ENCODE results near the gene CTBP2. TPM values are rescaled to one million over a fixed set of nuclear protein-coding genes. Genes with fewer than 3 reads are reported as not detected.

The CTBP2 gene
- 58.2 TPM for total RNA-seq

DNA sequence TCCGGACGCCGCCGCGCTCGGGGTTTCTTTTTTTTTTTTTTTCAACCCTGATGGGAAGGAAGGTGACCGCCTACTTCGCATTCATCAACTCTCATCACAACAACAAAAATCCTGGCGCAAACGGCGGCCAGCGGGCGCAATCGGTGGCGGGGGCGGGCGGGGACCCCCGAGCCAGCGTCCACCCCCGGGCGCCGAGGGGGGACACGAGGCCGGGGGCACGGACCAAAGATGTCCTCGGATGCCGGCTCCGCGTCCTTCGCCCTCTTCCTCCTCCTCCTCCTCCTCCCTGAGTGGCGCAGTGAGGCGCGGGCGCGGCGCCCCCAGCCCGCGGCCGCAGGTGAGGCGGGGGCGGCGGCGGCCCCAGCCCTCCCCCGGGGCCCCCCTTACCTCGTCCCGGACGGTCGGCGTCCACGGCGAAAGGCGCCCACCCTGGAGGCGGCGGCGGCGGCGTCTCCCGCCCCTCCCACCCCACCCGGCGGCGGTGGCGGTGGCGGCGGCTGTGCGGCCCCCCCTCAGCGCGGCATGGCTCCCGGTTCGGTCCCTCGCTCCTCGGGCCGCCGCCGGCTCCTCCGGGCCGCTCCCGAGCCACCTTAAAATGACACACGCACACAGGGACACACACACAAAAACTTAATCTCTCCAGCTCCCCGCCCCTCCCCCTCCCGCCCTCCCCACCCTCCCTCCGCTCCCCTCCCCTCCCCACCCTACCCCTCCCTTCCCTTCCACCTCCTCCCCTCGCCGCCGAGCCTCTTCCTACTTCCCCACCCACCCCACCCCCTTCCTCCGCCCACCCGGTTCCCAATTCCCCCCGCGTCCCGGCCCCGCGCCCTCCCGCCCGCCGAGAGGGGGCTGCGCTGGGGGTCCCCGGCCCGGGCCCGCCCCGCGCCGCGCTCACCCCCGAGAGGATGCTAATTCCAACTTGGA is at the start of gene CTBP2:
CTBP2 (minus strand) TSS at position 632 of the 924 bp plus-strand sequence.
- peak; percentile 90 for DNase-seq

DNA sequence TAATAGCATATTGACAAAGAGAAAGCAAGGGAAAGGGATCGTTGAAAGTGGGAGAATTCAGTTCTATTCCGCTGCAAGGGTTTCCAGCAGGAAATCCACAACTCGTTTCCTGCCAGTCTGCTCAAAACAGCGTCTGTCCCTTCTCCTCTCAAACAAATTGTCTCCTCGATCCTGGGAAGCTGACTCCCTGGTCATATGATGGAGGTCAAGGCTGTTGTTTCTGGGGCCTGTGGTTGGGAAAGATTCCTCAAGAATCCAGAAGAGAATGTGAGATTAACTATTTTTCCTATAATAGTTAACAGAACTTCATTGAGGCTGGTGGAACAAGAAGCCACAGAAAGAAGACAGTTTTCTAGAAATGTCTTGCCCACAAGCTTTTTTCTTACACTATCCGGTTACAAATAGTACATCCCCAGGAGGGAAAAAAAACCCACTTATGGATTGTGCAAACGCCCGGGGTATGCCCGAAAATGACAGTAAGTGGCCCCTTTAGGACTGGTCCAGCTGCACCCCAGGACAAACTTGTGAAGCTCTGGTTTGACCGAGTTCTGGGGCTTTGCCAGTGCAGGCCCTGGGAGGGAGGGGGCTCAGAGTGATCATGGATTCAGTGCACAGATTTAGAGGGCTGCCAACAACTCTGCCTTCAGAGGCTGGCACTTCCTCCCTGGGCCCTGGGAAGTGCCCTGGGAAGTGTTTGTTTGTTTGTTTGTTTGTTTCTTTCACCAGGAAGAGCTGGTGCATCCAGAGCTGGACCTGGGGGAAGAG is 49.4 kb upstream of the CTBP2 start:
- peak; percentile 17 for DNase-seq

DNA sequence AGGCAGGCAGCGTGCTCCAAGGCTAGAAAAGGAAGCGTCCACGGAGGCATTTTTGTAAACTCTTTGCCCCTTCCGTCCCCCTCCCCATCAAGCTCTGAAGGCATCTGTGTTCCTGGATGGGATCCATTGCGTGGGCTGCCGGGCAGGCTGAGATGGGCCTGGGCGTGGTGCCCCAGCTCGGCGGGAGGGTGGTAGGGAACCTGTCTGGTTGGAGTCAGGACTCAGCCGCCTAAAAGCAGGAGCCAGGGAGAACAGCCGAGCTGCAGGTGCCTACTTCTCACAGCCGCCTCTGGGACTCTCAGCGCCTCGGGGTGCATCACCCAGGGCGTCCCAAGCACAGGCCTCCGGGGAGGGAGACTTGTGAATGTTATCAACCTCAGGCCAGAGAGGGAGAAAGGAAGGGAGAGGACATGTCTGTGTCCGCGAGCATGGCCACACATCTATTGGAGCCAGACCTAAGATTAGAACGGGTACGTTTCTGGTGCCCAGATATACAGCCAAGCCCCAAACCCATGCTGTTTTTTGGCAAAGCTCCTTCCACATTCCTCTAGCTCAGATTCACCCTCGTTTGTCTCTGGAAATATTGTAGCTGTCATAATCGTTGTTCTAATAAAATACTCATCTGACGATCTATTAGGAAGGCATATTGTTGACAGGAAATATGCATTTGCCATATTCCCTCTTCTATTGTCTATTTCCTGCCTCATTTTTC is 48.6 kb upstream of the CTBP2 start:
- no peak for DNase-seq

DNA sequence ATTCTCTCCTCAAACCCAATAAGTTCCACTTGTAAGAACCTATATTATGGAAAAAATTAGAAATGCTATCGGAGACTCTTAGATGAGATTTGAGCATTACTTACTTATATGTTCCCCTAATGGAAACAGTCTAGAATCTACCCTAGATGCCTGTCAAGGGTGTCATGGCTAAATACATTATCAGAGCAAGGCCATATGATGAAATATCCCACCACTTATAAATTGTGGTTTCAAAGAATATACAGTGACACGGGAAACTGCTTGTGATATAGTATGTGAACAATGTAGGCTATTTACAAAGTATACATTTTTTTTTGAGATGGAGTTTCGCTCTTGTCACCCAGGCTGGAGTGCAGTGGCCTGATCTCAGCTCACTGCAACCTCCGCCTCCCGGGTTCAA is 46.3 kb upstream of the CTBP2 start:
- no peak for DNase-seq

DNA sequence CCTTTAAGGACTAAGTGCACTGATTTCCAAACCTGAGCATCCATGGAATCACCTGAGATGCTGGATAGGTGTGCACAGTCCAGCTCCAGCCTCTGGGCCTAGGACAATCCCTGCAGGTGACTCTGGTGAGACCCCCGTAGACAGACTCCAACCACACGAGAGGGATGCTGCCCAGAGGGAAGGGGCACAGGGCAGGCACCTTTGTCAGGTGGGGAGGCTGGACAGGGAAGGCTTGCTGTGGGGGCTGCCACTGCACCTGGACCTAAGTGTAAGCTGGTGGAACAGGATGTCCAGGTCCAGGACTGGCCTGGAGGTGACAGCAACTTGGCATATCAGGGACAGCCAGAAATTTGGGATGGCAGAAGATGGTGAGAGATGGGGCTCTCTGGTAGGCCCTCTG is 45.1 kb upstream of the CTBP2 start:
- no peak for DNase-seq

DNA sequence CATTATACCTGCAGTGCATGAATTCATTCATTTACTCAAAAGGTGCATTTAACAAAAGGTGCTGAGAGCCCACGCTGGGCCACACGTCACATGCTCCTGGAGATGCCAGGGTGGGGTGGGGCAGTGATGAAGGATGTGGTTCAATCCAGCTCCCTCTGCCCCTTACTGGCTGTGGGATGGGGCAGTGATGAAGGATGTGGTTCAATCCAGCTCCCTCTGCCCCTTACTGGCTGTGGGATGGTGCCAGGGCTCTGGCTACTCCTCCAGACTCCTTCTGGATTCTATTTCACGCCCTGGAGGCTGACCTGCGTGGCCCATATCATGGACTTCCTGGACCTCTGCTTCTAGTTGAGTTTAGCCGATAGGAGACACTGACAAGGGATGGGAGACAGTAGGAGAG is 44.0 kb upstream of the CTBP2 start:
- DNase-seq: no peak

DNA sequence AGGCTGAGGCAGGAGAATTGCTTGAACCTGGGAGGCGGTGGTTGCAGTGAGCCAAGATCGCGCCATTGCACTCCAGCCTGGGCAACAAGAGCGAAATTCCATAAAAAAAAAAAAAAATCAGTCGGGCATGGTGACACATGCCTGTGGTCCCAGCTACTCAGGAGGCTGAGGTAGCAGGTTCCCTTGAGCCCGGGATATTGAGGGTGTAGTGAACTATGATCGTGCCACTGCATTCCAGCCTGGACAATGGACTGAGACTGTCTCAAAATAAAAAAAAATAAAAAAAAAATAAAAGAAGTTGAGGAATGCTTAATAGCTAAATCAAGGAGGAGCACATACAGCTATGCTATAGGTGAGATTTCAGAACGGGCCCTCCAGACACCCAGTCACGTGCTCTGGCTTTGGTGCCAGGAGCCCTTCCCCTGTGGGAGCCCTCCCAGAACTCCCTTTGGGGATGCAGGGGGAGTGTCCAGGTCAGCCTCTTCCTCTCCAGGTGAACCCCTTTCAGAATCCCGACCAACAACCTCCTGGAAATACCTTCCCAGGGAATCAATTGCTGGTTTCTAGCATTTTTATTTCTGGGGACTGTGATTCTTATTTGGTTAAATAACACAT is 42.9 kb upstream of the CTBP2 start:
- no peak for DNase-seq

DNA sequence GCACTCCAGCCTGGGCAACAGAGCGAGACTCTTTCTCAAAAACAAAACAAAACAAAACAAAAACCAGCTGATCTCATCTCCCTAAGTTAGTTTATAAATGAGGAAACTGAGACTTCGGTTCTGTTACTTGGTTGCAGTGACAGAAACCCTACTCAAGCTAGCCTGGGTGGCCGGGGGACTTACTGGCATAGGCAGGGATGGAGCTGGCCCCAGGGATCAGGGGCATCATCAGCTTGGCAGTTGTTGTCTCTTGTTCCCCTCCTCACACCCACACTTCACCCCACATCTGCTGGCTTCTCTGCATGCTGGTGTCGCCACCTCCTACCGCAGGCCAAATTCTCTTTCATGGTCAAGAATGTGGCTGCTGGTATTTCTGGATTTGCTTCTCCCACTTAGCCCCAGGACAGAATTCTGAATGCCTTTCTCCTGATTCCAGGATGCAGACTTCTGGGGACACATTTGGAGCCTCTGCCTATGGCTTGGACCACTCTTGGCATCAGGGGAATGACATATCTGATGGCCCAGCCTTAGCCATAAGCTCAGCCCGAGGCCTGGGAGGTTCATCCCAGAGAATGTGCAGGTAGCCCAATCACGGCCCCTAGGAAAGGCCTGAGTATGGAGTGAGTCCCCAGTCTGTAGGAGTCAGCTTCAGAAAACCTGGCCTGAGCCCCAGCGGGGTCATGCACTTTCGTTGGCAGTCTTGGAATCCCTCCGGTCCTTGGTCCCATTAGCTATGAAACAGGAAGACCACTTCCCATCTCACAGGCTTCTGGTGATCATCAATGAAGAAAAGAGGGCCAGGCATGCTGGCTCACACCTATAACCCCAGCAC is 41.6 kb upstream of the CTBP2 start:
- no peak for DNase-seq

DNA sequence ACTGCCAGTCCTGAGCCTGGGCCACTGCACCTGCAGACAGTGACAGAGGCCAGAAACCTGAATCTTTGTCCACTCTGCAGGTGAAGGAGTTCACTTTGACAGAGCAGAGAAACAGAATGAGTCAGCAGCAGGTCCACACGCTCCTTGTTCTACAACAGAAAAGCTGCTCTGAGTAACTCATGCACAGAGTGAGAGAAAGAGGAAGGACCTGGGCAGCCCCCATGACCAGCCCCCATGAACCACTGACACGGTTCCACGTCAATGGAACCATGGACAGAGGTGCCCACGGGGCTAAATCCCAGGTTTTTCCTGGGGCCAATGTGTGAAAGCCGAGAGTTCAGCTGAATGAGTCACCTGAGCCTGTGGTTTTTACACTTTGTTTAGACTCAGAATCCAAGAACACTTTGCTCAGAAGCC is 40.8 kb upstream of the CTBP2 start:
- DNase-seq: no peak

DNA sequence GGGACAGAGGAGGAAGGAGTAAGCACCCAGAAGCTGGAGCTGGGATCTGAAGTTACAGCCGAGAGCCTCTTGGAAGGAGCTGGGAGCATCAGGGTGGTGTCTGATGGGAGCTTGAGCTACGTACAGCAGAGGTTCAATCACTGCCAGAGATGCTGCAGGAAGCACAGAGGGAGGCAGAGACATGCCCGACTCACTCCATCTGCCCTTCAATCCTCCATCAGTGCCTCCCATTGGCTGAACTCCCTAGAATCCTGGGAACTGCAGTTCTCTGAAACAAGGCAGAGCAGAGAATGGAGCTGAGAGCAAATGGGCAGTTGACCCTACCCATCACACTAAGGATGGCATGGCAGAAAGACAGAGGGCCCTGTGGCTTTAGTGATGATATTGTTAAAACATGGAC is 40.0 kb upstream of the CTBP2 start:
- no peak for DNase-seq

DNA sequence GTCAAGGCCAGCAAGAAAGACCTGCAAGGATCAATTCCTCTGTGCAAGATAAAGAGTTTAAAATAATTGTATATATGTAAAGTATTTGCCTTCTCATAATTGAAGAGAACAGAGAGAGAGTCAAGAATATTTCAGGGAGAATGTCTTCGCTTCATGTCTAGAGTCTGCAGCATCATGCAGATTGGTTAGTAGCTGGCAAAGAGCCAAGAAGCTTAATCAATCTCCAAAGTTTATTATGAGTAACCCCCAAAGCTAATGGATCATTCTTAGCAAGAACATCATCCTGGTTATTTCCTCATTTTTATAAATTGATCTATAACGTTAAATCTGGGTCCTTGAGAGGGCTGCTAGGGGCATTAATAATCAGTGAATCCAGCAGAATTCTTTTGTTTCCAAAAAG is 38.9 kb upstream of the CTBP2 start:
- no peak for DNase-seq

DNA sequence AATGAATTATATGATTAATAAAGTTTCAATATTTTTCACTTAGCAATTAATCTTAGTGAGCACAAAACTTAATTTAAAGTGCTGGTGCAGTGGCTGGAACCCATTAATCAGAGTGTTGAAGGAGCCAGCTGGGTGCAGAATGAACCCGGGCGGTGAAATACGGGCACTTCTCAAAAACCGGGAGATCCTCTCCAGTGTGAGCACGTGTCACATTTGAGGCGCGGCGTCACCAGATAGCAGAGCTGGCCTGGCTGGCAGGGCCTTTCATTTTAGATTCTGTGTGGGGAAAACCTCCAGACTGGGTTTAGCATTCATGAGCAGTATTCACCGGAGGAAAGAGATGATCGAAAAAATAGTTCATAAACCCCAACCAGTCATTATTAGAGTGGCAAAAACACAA is 34.5 kb upstream of the CTBP2 start:
- DNase-seq: no peak

DNA sequence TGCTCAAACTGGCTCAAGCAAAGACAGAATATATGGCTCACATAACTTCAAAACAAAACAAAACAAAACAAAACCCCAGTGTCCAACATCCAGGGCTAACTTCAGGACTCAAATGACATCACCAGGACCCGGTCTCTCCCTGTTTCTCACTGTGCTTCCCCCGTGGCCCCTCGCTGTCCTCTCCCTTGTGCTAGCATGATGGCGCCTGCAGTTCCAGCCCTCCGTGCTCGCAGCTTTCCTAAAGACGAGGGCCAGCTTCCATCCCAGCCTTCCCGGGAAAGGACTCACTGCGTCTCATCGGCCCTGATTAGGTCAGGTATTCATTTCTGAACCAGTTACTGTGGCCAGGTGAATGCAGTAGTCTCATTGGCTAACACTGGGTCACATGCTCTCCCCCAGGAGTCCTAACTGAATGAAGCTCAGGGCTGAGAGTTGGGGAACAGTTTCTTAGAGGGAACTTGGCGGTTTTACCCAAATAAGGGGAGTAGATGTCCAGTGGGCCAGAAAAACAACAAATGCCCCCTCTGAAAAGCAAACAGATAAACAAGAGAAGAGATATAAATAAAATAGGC is 33.0 kb upstream of the CTBP2 start:
- DNase-seq: no peak

DNA sequence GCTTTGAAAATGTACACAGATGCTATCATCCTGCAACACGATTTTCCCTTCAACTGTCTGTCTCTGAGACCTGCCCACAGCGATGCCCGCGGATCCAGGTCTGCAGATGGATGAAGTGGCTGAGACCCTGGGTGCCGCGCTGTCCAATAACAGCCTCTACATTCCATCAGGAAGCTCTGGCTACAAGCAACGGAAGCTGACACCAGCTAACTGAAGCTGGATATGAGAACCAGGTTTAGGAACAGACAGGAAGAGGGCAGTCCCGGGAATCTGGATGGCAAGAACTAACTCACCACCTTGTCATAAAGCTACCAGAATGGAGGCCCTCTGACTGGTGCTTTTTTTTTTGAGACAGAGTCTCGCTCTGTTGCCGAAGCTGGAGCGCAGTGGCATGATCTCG is 32.3 kb upstream of the CTBP2 start:
- no peak for DNase-seq

DNA sequence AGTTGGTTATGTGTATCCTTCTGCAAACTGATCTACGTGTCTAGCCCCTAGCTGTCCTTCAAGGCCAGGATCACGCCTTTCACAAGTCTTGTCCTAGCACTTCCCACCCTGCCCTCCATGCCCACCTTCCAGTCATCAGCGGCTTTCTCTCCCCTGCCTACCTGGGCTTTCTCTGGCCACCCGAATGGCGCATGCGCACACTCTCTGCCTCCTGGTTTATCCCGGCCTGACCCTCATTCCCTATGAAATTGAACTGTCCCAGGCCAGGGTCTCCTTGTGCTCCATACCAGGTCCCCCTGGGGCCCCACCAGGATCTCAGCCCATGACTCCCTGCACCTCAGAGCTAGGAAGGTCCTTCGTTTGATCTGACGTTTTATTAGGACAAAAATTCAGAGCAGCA is 31.6 kb upstream of the CTBP2 start:
- no peak for DNase-seq

DNA sequence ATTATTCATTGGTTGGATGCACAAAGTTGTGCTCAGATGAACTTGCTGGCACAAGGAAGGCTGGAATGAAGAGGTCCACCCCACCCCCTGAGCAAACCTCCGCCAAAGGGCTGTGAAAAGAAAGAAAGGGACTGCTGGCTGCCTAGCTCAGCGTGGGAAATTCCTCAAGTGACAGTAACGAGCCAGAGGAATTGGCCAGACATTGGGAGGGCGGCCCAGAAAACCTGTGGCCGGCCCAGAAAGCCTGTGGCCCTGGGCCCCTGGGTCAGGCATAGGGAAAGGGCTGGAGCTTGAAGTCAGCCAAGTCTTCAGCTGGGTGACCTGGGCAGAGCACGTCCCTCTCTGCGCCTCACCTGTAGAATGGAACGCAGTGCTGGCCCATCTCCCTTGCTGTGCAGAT is 30.6 kb upstream of the CTBP2 start:
- no peak for DNase-seq

DNA sequence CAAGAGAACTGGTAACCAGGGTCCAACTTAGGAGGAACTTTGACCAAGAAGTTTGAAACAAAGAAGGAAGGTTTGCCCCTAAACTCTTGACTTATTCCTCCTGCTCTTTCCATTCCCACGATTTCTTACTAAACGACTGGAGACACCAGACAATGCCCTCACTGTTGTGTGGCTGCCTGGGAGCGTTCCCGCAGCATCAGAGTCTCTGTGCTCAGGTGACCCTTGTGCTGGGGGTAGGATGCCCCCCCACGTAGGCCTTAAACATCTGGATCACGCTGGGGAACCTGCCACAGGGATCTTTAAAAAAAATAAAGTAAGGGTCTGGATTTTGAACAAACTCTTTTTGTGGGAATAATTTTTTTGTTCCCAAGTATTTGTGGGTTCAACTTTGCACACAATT is 30.1 kb upstream of the CTBP2 start:
- no peak for DNase-seq

DNA sequence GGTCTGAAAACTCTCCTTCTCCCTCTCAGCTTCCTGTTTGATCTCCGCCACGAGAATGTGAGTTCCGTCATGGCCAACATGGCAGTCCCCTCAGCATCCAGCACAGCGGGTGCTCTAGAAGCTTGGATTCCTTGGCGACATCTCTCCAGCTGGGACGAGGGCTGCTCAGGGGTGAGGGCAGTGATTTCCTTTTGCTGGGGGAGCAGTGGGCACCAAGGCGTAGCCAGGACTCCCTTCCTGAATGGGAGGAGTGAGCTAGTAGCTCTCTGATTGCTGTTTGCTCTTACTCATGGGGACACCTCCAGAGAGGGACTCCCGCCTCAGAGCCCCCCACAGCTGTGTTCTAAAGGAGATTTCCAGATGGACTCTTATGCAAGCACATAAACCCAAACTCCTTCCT is 28.8 kb upstream of the CTBP2 start:
- no peak for DNase-seq

DNA sequence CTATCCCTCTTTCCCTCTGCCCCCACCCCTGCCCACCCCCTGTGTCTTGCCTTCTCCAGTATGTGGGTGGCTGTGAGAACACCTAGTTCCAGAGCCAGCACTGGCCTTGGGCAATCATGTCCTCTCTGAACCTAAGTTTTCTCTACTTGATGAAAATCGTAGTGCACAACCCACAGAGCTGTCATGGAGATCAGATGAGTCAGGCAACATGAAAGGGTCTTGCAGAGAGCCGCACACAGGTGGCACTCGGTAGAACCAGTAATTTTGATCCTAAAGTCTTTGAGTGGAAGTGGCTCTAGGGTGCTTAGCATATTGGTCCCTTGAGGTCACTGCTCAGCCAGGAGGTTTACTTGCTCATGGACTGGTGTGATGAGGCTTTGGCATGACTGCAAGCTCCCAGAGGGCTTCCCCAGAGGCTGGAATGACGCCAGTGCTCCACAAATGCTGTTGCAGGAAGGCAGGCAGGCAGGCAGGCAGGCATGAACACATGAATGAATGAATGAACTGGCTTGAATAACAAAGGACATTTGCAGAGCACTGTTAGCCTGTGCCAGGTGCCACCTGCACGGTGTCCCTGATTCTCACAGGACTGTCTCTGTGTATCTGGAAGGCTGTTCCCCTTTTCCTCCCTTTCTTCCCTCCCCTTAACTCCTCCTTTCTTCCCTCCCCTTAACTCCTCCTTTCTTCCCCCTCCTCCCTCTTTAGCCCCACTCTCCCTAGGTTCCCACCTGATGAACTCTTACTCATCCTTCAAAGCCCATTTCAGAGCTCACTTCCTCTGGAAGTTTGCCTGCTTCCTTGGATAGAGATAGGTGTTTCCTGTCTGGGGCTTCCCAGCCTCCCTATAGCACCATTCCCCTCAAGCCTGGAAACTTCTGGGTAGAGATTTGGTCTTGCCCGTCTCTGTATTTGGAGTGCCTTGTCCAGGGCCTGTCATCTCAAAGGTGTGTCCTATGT is 27.2 kb upstream of the CTBP2 start:
- no peak for DNase-seq

All from tongue (tissue), 2 donors.